IPS-11a (cell line): ENCODE measurements around the gene BAD.
A peak's percentile ranks its signal among the peaks of the same experiment; 100 is the strongest.

Experiments used
- H3K4me3 ChIP-seq: one replicate; pipeline ENCODE4 v1.5.1; 2013; ENCODE audit warnings: low read depth, low read length, control low read depth

BAD gene

GRCh38 chr11:64246871-64247728 is 37.4 kb downstream of the BAD start, which contains the start of gene PPP1R14B:
TSS of gene PPP1R14B (minus strand) at chr11:64246943. CDS start at chr11:64246673, 270 bp downstream.
- peak within 1 kb of the TSS; percentile 97 for H3K4me3 ChIP-seq

GRCh38 chr11:64246621-64246870 is 37.9 kb downstream of the BAD start:
- peak overlapping the region; percentile 97 for H3K4me3 ChIP-seq

GRCh38 chr11:64245797-64246620 is 38.5 kb downstream of the BAD start:
- peak overlapping the region; percentile 97 for H3K4me3 ChIP-seq

- peak overlapping the region; percentile 97 for H3K4me3 ChIP-seq
These were observed 39.1 kb downstream of the BAD start for GRCh38 chr11:64245401-64245796.

- no peak overlapping the region for H3K4me3 ChIP-seq
These were observed 39.5 kb downstream of the BAD start for GRCh38 chr11:64244966-64245365.

- no peak overlapping the region for H3K4me3 ChIP-seq
These were observed 40.4 kb downstream of the BAD start for GRCh38 chr11:64244107-64244506.

- H3K4me3 ChIP-seq, result no peak overlapping the region
These were observed 41.1 kb downstream of the BAD start for GRCh38 chr11:64243236-64243854.

- peak overlapping the region; percentile 82 for H3K4me3 ChIP-seq
These were observed 42.7 kb downstream of the BAD start for GRCh38 chr11:64241491-64242374.

GRCh38 chr11:64241241-64241490 is 43.3 kb downstream of the BAD start:
- H3K4me3 ChIP-seq, result peak overlapping the region; percentile 82

- peak within 1 kb of the TSS; percentile 82 for H3K4me3 ChIP-seq
These were observed 43.8 kb downstream of the BAD start, which contains the start of gene FKBP2 for GRCh38 chr11:64240435-64241240. TSS of gene FKBP2 (plus strand) at chr11:64241095. CDS start at chr11:64242388, 1,293 bp downstream.

- peak overlapping the region; percentile 82 for H3K4me3 ChIP-seq
These were observed 44.6 kb downstream of the BAD start for GRCh38 chr11:64239662-64240434.

GRCh38 chr11:64238999-64239398 is 45.5 kb downstream of the BAD start:
- no peak overlapping the region for H3K4me3 ChIP-seq

GRCh38 chr11:64238076-64238475 is 46.4 kb downstream of the BAD start:
- H3K4me3 ChIP-seq, result no peak overlapping the region

GRCh38 chr11:64237484-64237951 is 46.9 kb downstream of the BAD start:
- H3K4me3 ChIP-seq, result no peak overlapping the region

- H3K4me3 ChIP-seq, result peak overlapping the region; percentile 29
These were observed 48.9 kb downstream of the BAD start for GRCh38 chr11:64235437-64236161.

- peak overlapping the region; percentile 29 for H3K4me3 ChIP-seq
These were observed 49.7 kb downstream of the BAD start for GRCh38 chr11:64234647-64235379.

- peak within 1 kb of the TSS; percentile 48 for H3K4me3 ChIP-seq
These were observed 50.4 kb downstream of the BAD start, which contains the start of gene VEGFB for GRCh38 chr11:64233913-64234586. TSS of gene VEGFB (plus strand) at chr11:64234584. CDS start at chr11:64234834, 250 bp downstream.
